ENCODE measurements around the gene INSRR. TPM values are rescaled to one million over a fixed set of nuclear protein-coding genes. Genes with fewer than 3 reads are reported as not detected.

INSRR gene
- total RNA-seq, 1 donor from 2014 or later = 2.9 TPM

DNA sequence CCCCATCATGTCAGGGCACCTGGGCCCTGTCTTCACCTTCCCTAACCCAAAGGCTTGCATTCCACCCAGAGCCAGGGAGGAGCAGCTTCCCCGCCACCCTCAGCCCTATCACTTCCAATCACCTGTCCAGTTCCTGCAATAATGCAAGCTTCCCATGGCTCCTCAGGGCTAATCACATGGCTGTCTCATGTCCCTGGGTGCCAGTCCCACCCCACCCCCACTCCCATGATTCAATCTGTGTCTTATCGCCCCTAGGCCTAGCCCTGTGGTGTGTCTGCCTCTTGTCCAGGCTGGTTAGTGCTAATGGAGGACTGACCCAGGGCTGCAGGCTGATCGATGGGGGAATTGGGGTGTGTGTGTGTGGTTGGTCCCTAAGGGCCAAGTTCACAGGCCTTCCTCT is 23.6 kb upstream of the INSRR start:
- TF ChIP-seq, protein P1, sequence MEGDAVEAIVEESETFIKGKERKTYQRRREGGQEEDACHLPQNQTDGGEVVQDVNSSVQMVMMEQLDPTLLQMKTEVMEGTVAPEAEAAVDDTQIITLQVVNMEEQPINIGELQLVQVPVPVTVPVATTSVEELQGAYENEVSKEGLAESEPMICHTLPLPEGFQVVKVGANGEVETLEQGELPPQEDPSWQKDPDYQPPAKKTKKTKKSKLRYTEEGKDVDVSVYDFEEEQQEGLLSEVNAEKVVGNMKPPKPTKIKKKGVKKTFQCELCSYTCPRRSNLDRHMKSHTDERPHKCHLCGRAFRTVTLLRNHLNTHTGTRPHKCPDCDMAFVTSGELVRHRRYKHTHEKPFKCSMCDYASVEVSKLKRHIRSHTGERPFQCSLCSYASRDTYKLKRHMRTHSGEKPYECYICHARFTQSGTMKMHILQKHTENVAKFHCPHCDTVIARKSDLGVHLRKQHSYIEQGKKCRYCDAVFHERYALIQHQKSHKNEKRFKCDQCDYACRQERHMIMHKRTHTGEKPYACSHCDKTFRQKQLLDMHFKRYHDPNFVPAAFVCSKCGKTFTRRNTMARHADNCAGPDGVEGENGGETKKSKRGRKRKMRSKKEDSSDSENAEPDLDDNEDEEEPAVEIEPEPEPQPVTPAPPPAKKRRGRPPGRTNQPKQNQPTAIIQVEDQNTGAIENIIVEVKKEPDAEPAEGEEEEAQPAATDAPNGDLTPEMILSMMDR (IDR thresholded peaks at IDR 0.05) = no peak
- Histone ChIP-seq H3K27me3 (no peaks in the 10 kb centered on the region), H3K4me1 (no peaks in the 10 kb centered on the region), H3K4me3 (no peak overlapping the region), H3K9me3 (no peaks in the 10 kb centered on the region), H3K36me3 (no peaks in the 10 kb centered on the region), H3K27ac (no peak overlapping the region)
- DNase-seq (ENCODE audit: low spot score in 2 of 2) = no peak
- intact Hi-C loops (cut with DNase I) = no loop called here

DNA sequence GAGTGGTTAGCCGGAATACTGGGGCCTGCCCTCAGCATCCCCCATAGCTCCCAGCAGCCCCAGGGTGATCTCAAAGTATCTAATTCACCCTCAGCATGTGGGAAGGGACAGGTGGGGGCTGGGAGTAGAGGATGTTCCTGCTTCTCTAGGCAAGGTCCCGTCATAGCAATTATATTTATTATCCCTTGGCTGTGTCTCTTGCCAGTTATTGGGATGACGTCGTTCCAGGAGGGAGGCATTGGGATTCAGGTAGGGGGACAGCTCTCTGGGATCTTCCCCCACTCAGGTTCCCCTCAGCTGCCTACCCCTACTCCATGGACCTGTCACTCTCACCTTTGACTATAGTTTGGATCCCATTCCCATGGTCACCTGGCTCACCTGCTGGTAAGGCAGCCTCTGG is 22.7 kb upstream of the INSRR start:
- Histone ChIP-seq H3K36me3 (no peaks in the 10 kb centered on the region), H3K4me3 (no peak overlapping the region), H3K27me3 (no peaks in the 10 kb centered on the region), H3K4me1 (no peaks in the 10 kb centered on the region), H3K27ac (no peak overlapping the region), H3K9me3 (no peaks in the 10 kb centered on the region)
- TF ChIP-seq, protein P1 (IDR thresholded peaks at IDR 0.05) = no peak
- no peak for DNase-seq (ENCODE audit: low spot score in 2 of 2)
- intact Hi-C loops (cut with DNase I) = no loop called here

DNA sequence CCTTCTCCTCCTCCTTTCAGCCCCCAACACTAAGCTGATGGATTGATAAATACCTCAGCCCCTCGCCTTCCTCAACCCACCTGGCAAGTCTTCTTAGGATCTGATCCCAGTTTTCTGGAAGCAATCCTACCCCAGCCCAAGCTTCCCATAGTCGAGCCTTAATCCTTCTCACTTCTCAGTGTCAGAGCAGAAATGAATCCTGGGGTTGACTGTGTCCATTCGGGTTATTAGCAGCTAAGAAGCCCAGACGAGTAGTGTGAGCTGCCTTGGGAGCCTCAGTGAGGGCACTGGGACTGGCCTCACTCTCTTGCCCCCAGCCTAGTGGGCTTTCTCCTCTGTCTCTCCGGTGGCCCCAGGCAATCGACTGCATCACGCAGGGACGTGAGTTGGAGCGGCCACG is 22.2 kb upstream of the INSRR start:
- intact Hi-C loops (cut with DNase I) = no loop called here
- Histone ChIP-seq H3K9me3 (no peaks in the 10 kb centered on the region), H3K27me3 (no peaks in the 10 kb centered on the region), H3K4me3 (no peak overlapping the region), H3K4me1 (no peaks in the 10 kb centered on the region), H3K36me3 (no peaks in the 10 kb centered on the region), H3K27ac (no peak overlapping the region)
- TF ChIP-seq, protein P1 (IDR thresholded peaks at IDR 0.05) = no peak
- DNase-seq (ENCODE audit: low spot score in 2 of 2) = no peak

DNA sequence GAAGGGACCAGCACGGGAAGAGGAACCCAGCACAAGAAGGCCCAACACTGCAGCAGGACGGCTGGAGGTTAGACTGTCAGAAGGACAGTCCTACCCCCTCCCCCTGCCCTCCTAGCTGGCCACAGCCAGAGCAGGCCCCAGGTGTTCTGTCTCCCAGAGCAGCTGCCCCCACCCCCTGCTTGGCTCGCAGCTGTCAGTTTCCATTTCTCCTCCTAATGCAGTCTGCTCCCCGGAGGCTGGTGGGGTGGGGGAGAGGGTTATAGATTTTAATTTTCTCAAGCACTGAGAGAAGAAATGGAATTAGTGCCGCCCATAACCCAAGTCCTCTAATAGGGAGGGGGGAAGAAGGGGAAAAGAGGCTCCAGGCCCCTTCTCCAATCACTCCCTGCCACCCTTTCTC is 21.6 kb upstream of the INSRR start:
- no peak for DNase-seq (ENCODE audit: low spot score in 2 of 2)
- intact Hi-C loops (cut with DNase I) = no loop called here
- H3K27ac ChIP-seq = no peak overlapping the region
- no peak overlapping the region for H3K4me3 ChIP-seq
- H3K36me3 ChIP-seq = no peaks in the 10 kb centered on the region
- TF ChIP-seq, protein P1 (IDR thresholded peaks at IDR 0.05) = no peak
- H3K27me3 ChIP-seq = no peaks in the 10 kb centered on the region
- H3K4me1 ChIP-seq = no peaks in the 10 kb centered on the region
- no peaks in the 10 kb centered on the region for H3K9me3 ChIP-seq

DNA sequence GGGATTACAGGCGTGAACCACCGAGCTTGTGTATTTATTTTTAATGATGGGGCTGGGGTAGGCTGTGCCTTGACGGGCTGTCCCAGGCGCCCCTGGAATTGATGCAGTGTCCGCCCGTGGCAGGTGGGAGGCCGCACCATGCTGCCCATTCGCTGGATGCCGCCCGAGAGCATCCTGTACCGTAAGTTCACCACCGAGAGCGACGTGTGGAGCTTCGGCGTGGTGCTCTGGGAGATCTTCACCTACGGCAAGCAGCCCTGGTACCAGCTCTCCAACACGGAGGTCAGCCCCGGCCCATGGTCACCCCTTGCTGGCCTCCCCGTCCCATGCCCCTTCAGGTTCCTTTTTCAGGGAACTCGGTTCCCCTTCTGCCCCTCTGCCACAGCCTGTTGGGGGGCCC is 21.0 kb upstream of the INSRR start:
- Histone ChIP-seq H3K27me3 (no peaks in the 10 kb centered on the region), H3K4me3 (no peak overlapping the region), H3K9me3 (no peaks in the 10 kb centered on the region), H3K36me3 (no peaks in the 10 kb centered on the region), H3K27ac (no peak overlapping the region), H3K4me1 (no peaks in the 10 kb centered on the region)
- DNase-seq (ENCODE audit: low spot score in 2 of 2) = no peak
- TF ChIP-seq, protein P1 (IDR thresholded peaks at IDR 0.05) = no peak
- intact Hi-C loops (cut with DNase I) = no loop called here

DNA sequence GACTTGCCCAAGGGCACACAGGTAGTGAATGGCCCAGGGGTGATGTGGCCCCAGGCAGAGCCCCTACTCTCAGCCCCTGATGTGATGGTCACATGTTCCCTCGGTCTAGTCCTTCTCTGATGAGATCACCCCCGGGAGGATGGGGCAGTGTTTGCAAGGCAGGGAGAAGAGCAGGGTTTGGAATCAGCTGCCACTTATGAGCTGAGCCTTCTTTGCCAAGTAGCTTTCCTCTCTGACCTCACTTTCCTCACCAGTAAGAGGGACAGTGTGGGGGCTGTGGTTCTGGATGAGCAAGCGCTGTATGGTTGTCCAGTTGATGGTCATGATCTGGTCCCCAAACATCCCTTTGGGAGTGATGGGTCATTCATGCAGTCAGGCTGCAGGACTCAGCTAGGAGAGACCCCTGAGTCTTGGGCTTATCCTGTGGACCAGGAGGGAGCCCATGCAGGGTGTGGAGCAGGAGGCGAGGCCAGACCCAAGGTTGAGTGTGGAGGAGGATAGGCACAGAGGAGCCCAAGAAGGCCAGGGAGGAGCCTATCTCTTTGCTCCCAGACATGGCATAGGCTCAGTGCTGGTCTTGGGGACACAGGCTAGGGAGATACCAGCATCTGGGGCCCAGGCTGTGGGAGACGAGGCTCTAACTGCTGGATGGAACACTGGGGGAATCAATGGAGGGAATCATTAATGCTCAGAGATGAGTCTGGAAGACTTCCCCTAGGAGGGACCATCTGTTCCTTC is 18.7 kb upstream of the INSRR start:
- Histone ChIP-seq H3K27ac (no peak overlapping the region), H3K4me1 (no peaks in the 10 kb centered on the region), H3K4me3 (no peak overlapping the region), H3K36me3 (no peaks in the 10 kb centered on the region), H3K27me3 (no peaks in the 10 kb centered on the region), H3K9me3 (no peaks in the 10 kb centered on the region)
- DNase-seq (ENCODE audit: low spot score in 2 of 2) = no peak
- TF ChIP-seq, protein P1 (IDR thresholded peaks at IDR 0.05) = no peak
- intact Hi-C loops (cut with DNase I) = no loop called here
